GM21717 (cell line): Measurements from ENCODE around the gene VTI1A.
"Not testable (repeated sequence)": the region's sequence is repeated elsewhere in the genome, so short reads cannot be mapped to it uniquely, and the experiment has no call there.

ENCODE experiments used
- ATAC-seq: cut with Tn5 transposase; IDR thresholded peaks from one replicate; pipeline ENCODE4 v1.9.1; 2021; ENCODE audit warnings: mild to moderate bottlenecking, moderate library complexity; ENCODE audit not compliant: unreplicated experiment

The VTI1A gene

DNA sequence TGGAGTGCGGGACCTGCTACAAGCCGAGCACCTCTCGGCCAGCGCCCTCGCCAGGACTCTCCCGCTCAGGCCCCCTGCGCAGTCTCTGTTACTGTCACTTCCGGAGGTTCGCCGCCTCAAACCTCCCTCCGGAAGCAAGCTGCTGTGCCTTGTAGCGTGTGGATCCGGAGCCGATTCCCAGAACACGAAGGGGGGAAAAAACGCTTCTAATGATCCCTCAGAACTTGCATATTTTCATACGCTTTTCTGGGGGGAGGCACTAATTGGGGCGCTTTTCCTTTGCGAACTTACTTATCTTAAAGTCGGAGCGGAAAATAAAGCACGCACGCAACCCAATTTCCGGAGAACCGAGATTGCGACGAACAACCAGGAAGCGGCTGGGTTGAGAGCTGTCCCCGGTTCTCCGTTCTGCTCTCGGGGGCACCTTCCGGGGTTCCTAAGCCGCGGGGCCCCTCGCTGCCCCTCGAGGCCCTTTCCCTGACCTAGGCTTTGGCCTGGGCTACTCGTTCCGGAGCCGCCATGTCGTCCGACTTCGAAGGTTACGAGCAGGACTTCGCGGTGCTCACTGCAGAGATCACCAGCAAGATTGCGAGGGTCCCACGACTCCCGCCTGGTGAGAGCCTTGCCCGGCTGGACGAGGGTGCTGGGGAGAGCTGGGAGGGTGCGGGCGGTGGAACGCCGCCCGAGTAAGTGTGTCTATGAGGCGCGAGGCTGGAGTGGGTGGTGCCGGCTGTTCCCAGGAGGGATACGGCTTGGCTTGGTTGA lies at the start of gene VTI1A, which contains the start of gene ZDHHC6:
Gene VTI1A (plus strand): TSS at position 361 of the 765 bp plus-strand sequence. CDS start 159 bp downstream, at position 520.
Gene ZDHHC6 (minus strand): TSS at position 60 of the 765 bp plus-strand sequence. CDS start 1,478 bp downstream, outside the sequence.
- peak; percentile 91 for ATAC-seq

DNA sequence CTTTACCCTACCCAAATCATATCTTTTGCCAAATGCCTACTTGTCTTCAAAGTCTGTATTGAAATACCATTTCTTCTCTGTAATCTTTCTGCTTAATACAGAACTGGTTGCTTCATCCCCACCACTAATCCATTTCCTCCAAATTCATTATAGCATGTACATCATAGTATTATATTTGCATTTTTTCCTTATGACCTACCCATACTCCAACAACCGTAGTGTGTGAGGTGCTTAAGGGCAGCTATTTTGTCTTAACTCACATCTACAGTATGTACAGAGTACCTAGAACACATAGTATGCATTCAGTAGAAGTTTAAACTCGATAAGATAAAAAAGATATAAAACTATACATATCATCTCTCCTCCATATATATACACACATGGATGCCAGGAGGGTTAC lies 49.4 kb upstream of the VTI1A start:
- no peak for ATAC-seq

DNA sequence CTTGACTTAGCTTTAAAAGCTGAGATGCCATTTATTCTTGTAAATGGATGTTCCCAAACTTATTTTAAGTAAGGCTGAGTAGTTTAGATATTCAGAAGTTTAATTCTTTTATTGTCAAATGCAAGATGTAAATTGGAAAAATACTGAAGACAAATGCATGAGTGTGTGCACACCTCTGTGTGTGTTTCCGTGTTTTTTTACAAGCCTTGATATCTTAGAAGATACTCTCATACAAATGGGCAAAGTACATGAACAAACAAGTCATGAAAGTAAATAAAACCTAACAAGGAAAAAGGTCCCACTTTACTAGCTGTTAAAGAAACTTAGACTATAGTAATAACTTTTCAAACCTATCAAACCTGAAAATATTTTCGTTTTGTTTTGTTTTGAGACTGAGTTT lies 44.1 kb upstream of the VTI1A start:
- ATAC-seq = no peak

DNA sequence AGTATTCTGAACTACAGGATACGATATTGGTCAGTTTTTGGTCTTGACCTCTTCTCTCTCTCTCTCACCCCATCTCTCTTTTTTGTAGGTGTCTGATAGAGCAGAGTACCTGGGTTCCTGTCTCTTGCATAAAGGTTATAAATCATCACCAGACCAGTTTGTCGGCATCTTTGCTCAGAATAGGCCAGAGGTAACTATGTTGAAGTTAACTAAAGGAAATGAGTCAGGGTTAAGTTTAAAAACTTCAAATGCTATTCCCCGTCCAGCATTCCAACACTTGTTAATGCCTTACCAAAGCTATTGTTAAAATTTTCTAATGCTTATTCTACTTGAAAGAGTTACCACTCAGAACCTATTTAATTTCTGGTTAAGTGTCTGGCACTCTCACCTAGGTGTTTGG lies 42.4 kb upstream of the VTI1A start:
- ATAC-seq = no peak

DNA sequence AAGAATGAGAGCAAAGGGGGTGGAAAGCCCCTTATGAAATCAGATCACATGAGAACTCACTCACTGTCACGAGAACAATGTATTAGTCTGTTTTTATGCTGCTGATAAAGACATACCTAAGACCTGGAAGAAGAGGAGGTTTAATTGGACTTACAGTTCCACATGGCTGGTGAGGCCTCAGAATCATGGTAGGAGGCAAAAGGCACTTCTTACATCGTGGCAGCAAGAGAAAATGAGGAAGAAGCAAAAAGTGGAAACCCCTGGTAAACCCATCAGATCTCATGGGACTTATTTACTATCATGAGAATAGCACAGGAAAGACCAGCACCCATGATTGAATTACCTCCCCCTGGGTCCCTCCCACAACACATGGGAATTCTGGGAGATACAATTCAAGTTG lies 40.2 kb upstream of the VTI1A start:
- not testable (repeated sequence) for ATAC-seq

DNA sequence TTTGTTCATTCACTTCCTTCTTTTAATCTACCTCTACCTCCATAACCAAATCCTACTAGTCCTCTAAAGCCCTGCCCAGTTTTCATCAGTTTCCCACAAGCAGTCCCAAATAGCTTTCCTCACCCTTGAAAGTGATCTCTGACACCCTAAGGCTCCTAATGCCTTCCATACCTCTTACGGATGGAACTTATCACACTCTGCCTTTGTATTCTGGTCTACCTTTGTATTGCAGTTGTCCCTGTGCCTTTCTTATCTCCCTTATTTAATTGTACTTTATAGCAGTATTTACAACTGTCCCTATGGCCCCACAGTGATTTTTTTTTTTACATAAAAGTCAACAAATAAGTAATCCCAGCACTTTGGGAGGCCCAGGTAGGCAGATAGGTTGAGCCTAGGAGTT lies 39.3 kb upstream of the VTI1A start:
- no peak for ATAC-seq

DNA sequence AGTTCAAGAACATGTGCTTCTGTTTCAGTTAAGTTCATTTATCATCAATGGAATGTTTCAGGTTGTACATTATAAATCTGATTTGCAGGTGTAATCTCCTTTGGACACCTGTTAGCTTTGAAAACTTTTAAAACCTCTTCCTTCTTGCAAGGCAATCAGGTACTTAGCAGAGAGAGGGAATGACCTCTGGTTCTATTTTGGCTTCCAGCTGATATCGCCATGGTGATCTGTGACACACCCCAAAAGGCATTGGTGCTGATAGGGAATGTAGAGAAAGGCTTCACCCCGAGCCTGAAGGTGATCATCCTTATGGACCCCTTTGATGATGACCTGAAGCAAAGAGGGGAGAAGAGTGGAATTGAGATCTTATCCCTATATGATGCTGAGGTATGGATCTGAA lies 37.7 kb upstream of the VTI1A start:
- no peak for ATAC-seq

DNA sequence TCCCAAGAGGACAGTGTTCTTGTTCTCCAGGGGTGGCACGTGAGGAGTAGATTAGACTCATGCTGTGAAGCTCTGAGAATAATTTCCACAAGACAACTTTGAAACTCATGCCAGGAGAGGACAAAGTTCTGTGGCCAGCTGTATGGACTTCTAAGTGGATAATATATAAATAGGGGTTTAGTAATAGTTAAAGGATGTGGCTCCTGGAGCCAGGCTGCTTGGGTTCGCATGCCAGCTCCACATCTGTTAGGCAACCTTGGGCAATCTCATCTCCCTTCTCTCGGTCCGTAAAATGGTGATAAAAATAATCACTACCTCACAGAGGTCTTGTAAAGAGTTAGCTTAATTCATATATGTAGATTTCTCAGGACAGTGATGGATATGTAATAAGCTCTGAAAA lies 37.3 kb upstream of the VTI1A start:
- ATAC-seq = no peak

DNA sequence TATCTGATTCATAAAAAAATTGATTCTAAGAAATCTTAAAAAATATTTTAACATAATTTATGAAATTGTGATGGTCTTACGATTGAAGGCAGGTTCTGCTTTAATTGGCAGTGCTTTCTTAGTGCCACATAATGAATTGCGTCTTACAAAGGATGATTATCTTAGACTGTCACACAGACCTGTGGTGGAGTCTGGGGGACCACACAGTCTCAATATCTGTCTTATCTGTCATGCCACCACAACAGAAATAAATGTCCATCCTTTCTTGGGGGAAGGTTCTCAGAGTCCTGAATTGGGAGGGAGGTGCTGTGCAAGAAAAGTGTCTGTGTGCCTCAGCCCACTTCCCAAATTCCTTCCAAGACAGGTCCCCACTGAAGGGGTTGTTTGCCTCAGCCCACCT lies 34.3 kb upstream of the VTI1A start:
- no peak for ATAC-seq

DNA sequence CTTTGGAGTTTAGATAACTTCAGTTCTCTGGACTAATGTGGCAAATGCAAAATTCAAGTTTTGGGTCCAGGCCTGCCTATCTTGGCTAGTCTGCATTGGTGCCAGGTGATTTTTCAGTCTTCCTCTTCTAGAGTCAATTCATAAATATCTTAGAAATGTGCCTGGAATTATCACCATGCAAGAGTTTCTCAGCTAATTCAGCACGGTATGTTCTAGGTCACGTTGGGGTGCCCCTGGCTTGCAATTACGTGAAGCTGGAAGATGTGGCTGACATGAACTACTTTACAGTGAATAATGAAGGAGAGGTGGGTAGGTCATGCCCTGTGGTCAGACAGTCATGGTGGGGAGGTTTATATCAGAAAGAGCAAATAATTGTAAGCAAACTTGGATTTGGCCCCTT lies 25.3 kb upstream of the VTI1A start:
- no peak for ATAC-seq

DNA sequence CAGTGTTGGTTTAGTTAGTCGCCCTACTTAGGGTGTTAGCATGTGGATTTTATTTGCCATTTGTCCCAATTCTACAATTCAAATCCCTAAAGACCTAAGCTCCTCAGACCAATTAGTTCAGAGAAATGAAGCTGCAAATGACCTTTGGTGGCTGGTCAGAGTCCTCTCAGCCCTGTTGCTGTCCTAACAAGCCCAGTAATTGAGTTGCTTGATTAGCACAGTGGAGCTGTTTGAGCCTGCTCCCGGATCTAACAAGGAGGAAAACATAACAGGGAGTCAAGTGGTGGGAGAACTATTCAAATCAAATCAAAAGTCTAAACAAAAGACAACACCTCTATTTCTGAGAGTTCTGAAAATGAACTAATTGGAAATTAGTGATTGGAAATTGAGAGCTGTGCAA lies 22.4 kb upstream of the VTI1A start:
- ATAC-seq = no peak

DNA sequence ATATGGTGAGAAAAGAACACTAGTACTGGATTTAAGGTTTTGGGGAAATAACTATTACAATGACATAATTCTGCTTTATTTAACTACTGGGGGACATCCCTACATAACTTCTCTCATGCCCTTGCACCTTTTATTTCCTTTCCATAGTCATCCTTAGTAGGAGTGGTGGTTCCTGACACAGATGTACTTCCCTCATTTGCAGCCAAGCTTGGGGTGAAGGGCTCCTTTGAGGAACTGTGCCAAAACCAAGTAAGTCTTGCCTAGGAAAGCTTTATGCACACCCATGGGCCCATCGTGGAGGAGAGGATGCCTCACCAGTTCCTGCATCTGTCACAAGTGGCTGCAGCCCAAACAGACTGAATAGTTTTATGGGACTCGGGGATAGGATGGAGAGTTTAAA lies 20.9 kb upstream of the VTI1A start:
- ATAC-seq = no peak

DNA sequence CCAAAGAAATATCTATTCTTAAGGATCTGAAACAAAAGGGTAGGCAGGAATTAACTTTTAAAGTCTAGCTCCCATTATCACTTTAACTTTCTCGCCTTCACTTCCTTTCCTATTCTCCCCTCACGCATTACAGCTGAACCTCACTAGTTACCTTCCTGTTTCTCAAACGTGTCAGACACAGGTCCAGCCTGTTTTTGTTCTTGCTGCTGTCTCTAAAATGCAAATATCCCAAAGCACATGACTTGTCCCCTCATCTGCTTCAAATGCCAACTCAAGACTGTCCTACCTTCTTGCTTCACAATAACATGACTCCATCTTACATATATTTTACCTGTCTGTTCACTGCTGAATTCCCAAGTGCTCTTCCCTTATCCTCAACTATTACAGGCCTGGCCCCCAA lies 17.9 kb upstream of the VTI1A start:
- no peak for ATAC-seq

DNA sequence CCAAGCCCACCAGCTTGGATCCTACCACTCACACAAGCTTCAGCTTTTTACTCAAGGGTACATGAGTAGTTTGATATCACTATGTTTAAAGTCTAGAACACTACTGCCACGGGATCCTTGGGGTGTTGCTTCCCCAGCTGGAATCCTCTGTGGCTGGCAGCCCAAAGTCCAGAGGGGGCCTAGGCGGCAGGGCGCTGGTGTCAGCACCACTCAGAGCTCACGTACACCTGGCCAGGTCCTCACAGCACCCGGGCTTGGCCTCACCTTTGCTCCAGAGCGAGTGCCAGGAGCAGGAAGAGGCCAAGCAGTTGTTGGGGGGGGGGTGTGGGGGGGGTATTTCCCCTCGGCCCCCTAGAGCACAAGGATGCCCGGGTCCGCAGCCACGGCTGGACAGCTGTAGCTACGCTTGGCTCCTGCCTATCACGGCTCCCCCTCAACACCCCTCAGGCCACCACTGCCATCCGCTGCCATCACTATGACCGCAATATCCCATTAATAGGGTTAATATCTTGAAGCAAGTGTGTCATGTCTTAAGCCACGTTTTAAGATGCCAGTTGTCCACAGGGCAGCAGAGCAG lies 17.3 kb upstream of the VTI1A start:
- ATAC-seq = no peak

DNA sequence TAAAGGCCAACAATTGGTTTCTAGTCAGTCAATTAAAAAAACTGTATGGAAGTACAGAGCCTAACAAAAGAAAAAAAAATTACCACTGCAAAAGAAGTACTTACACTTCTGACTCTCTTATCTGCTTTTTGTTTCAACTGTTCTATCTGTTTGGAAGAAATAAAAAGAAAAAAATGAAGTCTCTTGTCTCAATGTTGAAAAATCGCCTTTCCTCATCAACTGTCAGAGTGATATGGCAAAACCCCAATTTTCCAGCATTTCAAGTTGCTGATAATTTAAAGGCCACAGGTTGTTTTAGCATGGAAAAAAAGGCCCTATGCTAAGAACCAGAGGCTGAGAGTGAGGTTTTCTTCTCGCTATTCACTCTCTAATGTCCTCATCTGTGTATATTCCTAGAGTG lies 13.9 kb upstream of the VTI1A start:
- no peak for ATAC-seq

DNA sequence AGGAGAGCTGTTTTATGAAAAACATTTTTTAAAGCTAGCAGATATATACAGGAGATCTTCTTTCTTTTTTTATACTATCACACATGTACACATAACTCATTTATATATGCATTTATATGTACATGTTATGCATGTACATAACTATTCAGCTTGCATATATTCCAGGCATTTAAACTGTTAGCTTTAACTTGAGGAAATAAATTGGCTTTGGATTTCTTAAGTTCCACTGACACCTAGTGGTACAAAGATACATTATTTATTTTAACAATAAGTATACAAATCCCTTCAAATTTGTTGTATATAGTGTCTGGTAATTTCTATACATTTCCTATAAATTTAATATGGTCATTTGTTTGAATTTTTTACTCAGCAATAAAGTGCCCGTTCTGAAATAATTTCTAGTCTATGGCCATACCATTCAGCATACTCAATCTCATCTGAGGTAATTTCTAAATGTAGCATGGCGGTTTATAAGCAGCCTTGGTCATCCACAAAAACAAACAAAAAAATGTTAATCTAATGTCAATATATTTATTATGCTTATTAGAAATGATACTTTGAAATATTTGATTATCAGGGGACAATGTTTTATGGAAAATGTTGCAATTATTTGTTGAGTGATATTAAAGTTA lies 11.9 kb upstream of the VTI1A start:
- ATAC-seq = no peak

DNA sequence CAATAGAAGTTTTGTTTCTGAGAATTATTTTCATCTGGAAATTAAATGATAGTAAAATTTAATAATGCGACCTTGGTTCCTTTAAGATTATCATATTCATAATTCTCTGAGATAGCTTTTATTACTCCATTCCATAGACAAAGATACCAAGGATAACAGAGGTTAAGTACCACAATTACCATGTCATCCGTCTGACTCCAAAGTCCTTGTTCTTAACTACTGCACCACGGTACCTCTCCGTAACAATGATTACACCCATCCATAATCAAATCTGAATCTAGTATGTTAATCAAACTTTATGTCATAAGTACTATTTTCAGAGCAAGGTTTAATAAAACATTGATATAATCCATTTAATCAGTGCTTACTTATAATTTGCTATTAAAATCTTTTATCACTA lies 8.7 kb upstream of the VTI1A start:
- ATAC-seq = no peak

DNA sequence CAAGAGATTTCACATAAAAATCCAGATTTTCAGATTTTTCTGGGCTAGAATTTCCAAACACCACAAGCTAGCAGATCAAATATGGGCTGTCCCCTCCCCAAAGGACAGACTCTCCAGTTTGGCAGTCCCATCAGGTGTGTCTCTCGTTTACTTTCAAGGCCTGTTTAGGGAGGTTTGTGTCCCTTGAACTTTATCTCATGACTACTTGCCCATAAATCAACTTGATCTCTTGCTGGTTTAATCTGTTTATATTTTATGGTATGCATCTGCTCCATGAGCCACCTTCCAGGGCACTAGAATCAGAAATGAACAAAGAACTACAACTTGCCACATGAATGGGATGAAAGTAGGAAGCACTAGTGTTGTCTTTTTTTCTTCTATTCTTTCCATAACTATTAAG lies 5.5 kb upstream of the VTI1A start:
- no peak for ATAC-seq

DNA sequence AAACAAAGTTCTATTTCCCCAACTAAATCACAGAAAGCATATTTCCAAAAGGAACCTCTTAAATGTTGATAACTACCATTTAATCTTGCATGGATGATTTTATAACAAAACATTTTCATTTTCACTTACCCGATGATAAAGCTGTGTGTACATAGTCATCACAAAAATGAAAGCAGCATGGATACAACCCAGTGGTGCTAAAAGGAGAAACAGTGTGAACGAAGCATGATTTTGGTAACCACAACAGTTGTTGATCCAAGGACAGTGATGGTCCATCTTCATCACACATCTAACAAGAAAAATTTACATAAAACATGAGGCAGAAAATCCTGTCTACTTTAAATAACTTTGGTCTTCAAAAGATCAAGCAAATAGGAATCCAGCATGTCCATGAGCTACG lies 5.0 kb upstream of the VTI1A start:
- ATAC-seq = peak; percentile 31

DNA sequence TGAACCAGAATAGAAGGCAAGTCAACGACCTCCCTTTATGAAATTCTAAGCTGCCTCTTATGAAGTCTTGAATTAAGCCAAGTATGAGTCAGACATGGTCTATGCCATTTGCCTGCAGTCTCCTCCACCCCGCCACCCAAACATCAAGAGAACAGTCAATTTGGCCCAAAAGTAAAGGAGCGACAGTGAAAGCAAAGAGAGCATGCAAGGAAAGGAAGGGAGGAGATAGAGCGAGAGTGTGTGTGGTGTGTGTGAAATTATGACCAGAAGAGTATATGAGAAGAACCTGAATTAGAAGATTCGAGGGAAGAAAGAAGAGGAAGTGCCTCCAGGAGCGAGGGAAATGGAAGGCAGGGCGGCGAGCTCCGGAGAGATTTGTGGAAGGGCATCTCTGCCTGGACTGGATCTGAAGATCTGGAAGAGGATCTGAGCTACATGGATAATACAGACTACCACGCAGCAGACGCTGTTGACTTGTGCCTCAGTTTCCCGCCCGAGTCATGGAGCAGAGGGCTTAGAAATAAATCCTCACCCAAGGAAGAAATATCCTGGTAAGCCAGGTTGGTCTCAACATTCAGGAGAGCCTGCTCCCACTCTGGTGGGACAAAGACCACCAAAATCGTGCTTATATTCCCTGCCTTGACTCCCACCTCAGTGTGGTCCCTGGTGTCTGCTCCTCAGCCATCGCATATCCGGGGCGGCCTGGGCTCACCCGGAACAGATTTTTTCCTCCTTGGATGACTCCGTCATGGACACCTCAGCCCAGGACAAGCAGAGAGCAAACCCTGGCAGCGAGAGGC lies 760 bp upstream of the VTI1A start:
- ATAC-seq = peak; percentile 39

DNA sequence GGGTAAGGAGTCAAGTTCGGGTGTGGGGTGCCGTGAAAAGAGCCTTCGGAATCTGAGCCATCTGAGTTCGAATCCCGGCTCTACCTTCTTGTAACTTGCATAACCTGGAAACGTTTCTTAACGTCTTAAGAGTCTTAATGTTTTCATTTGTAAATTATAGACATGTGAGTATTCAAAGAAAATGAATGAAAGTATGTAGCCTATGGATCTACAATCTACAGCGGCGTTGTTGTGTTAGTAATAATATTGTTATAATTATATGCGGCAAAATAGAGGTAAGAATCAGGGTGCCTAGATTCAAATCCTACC lies 559 bp downstream of the VTI1A start:
- ATAC-seq = no peak

DNA sequence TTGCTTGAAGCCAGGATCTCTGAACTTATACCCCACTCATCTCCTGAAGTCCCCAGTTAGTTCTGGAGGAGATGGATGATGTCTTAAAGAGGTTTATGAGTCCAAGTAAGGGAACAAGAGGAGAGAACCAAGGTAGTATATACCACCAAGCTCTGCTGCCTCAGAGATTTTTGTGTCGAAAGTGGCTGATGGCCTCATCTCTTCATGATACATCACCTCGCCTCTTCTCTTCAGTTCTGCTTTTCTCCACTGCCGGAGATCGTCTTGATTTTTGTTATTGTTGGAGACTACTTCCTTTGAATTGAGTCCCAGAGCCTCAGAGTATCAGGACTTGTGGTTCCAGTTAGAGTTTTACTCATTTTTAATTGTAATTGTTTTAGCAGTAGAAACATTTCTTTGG lies 1.9 kb downstream of the VTI1A start:
- ATAC-seq = no peak
